Astrocyte (in vitro differentiated cells and primary cell): Measurements from ENCODE around the gene CRELD2. TPM values are rescaled to one million over a fixed set of nuclear protein-coding genes. Genes with fewer than 3 reads are reported as not detected.
A peak's percentile ranks its signal among the peaks of the same experiment; 100 is the strongest.

Source experiments
- DNase-seq: peaks from one replicate; pipeline ENCODE4 v3.0.0-alpha.2; 2010; ENCODE audit warnings: low read depth
- FAIRE-seq: peaks from 2 replicates; lab custom pipeline; 2011; peaks lifted over from hg19 to GRCh38; lab: Jason Lieb, UNC
- H2AFZ ChIP-seq: 2 replicates; pipeline ENCODE4 v1.6.0; 2012; ENCODE audit warnings: low read depth, low read length, inconsistent platforms
- H3K27ac ChIP-seq: 2 replicates; pipeline ENCODE4 v1.5.1; 2011; ENCODE audit warnings: low read depth, low read length, inconsistent platforms
- H3K27me3 ChIP-seq: 2 replicates; pipeline ENCODE4 v1.6.0; 2011; ENCODE audit warnings: low read length, inconsistent platforms; ENCODE audit not compliant: insufficient read depth
- H3K36me3 ChIP-seq: 2 replicates; pipeline ENCODE4 v1.5.1; 2011; ENCODE audit warnings: low read length, inconsistent platforms; ENCODE audit not compliant: insufficient read depth
- H3K4me1 ChIP-seq: 2 replicates; pipeline ENCODE4 v1.5.1; 2011; ENCODE audit warnings: low read length, inconsistent platforms; ENCODE audit not compliant: insufficient read depth
- H3K4me2 ChIP-seq: 2 replicates; pipeline ENCODE4 v1.6.0; 2012; ENCODE audit warnings: low read length, inconsistent platforms
- H3K4me3 ChIP-seq: 2 replicates; pipeline ENCODE4 v1.5.1; 2011; ENCODE audit warnings: low read depth, mild to moderate bottlenecking, low read length, inconsistent platforms; ENCODE audit not compliant: insufficient read depth
- H3K79me2 ChIP-seq: 2 replicates; pipeline ENCODE4 v1.6.0; 2012; ENCODE audit warnings: mild to moderate bottlenecking, low read length, inconsistent platforms; ENCODE audit not compliant: insufficient read depth
- H3K9ac ChIP-seq: 2 replicates; pipeline ENCODE4 v1.6.0; 2012; ENCODE audit warnings: mild to moderate bottlenecking, low read length, inconsistent platforms
- H3K9me3 ChIP-seq: 2 replicates; pipeline ENCODE4 v1.5.1; 2012; ENCODE audit warnings: low read depth, mild to moderate bottlenecking, low read length, inconsistent platforms; ENCODE audit not compliant: insufficient read depth
- H4K20me1 ChIP-seq: 2 replicates; pipeline ENCODE4 v1.6.0; 2012; ENCODE audit warnings: low read length, inconsistent platforms; ENCODE audit not compliant: insufficient read depth
- H3K27ac Mint-ChIP-seq: one replicate; pipeline ENCODE4 v1.8.0; 2021; ENCODE audit warnings: mild to moderate bottlenecking, mixed read lengths; ENCODE audit not compliant: unreplicated experiment
- H3K27me3 Mint-ChIP-seq: one replicate; pipeline ENCODE4 v1.8.0; 2021; ENCODE audit warnings: low read depth, mixed read lengths; ENCODE audit not compliant: unreplicated experiment
- H3K36me3 Mint-ChIP-seq: one replicate; pipeline ENCODE4 v1.8.0; 2021; ENCODE audit warnings: low read depth, mixed read lengths; ENCODE audit not compliant: unreplicated experiment
- H3K4me1 Mint-ChIP-seq: one replicate; pipeline ENCODE4 v1.8.0; 2021; ENCODE audit warnings: low read depth, mixed read lengths; ENCODE audit not compliant: unreplicated experiment
- H3K4me3 Mint-ChIP-seq: one replicate; pipeline ENCODE4 v1.8.0; 2021; ENCODE audit warnings: mild to moderate bottlenecking, moderate library complexity, mixed read lengths; ENCODE audit not compliant: unreplicated experiment
- H3K9me3 Mint-ChIP-seq: one replicate; pipeline ENCODE4 v1.8.0; 2021; ENCODE audit warnings: mild to moderate bottlenecking, mixed read lengths; ENCODE audit not compliant: unreplicated experiment
- EZH2 ChIP-seq: IDR thresholded peaks from 2 replicates; pipeline ENCODE4 v1.6.1; 2012; ENCODE audit warnings: mild to moderate bottlenecking, low read length, inconsistent platforms; ENCODE audit not compliant: insufficient read depth
- total RNA-seq: library from RNA; stranded (reverse); gene quantifications from 2 replicates; pipeline ENCODE4 v1.2.1, GENCODE V29; 2021
- TF ChIP-seq, protein P1 (sequence below): IDR thresholded peaks from 2 replicates; pipeline ENCODE4 v1.5.1; 2011; ENCODE audit warnings: low read depth, mild to moderate bottlenecking, inconsistent platforms, low read length, moderate library complexity; ENCODE audit not compliant: insufficient read depth

Gene CRELD2
- total RNA-seq, 1 donor from 2014 or later: 49.6 TPM

DNA sequence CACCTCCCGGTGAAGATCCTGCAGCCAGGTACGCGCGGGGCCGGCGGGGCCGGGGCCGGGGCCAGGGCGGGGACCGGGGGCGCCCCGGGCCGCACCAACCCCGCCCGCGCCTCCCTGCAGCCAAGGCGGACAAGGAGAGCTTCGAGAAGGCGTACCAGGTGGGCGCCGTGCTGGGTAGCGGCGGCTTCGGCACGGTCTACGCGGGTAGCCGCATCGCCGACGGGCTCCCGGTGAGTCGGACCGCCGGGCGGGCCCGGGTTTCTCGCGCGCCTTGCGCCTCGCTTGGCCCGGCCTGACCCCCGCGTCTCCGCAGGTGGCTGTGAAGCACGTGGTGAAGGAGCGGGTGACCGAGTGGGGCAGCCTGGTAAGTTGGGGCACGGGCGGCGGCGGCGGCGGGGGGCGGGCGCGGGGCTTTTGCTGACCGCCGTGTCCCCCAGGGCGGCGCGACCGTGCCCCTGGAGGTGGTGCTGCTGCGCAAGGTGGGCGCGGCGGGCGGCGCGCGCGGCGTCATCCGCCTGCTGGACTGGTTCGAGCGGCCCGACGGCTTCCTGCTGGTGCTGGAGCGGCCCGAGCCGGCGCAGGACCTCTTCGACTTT is 42.7 kb downstream of the CRELD2 start:
- Histone ChIP-seq H4K20me1 (peaks cover 37% of the 10 kb centered on the region), H3K4me2 (peak overlapping the region; percentile 85), H3K79me2 (peaks cover 38% of the 10 kb centered on the region), H3K4me1 (peaks cover 31% of the 10 kb centered on the region), H3K36me3 (peaks cover 2% of the 10 kb centered on the region), H3K9ac (peak overlapping the region; percentile 87), H3K9me3 (no peaks in the 10 kb centered on the region), H3K4me3 (peak overlapping the region; percentile 75), H3K27me3 (no peaks in the 10 kb centered on the region), H3K27ac (peak overlapping the region; percentile 83), H2AFZ (no peak overlapping the region)
- DNase-seq (peak; percentile 45), FAIRE-seq (no peak)
- TF ChIP-seq, protein P1, sequence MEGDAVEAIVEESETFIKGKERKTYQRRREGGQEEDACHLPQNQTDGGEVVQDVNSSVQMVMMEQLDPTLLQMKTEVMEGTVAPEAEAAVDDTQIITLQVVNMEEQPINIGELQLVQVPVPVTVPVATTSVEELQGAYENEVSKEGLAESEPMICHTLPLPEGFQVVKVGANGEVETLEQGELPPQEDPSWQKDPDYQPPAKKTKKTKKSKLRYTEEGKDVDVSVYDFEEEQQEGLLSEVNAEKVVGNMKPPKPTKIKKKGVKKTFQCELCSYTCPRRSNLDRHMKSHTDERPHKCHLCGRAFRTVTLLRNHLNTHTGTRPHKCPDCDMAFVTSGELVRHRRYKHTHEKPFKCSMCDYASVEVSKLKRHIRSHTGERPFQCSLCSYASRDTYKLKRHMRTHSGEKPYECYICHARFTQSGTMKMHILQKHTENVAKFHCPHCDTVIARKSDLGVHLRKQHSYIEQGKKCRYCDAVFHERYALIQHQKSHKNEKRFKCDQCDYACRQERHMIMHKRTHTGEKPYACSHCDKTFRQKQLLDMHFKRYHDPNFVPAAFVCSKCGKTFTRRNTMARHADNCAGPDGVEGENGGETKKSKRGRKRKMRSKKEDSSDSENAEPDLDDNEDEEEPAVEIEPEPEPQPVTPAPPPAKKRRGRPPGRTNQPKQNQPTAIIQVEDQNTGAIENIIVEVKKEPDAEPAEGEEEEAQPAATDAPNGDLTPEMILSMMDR: no peak
- no peak for TF ChIP-seq EZH2
- H3K27me3 Mint-ChIP-seq: peaks cover 4% of the 10 kb centered on the region
- no peak overlapping the region for H3K27ac Mint-ChIP-seq
- peaks cover 4% of the 10 kb centered on the region for H3K36me3 Mint-ChIP-seq
- no peaks in the 10 kb centered on the region for H3K9me3 Mint-ChIP-seq
- peak overlapping the region; percentile 85 for H3K4me3 Mint-ChIP-seq
- peaks cover 3% of the 10 kb centered on the region for H3K4me1 Mint-ChIP-seq

DNA sequence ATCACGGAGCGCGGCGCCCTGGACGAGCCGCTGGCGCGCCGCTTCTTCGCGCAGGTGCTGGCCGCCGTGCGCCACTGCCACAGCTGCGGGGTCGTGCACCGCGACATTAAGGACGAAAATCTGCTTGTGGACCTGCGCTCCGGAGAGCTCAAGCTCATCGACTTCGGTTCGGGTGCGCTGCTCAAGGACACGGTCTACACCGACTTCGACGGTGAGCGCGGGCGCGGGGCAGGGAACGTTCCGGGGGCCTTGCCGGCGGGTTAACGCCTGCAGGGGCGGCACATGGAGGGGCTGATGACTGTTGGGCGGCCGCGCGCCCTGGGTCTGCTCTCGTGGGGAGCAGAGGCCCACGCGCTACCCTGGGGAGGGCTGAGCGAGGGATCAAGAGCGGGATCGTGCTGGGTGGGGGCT is 43.2 kb downstream of the CRELD2 start:
- Mint-ChIP-seq H3K9me3 (no peaks in the 10 kb centered on the region), H3K4me3 (peak overlapping the region; percentile 85), H3K4me1 (peaks cover 3% of the 10 kb centered on the region), H3K36me3 (peaks cover 4% of the 10 kb centered on the region), H3K27ac (no peak overlapping the region), H3K27me3 (peaks cover 4% of the 10 kb centered on the region)
- peaks cover 41% of the 10 kb centered on the region for H4K20me1 ChIP-seq
- DNase-seq (peak; percentile 35), FAIRE-seq (no peak)
- TF ChIP-seq, protein P1: no peak
- no peak for TF ChIP-seq EZH2
- H3K4me1 ChIP-seq: peaks cover 31% of the 10 kb centered on the region
- H3K9ac ChIP-seq: peak overlapping the region; percentile 87
- peaks cover 38% of the 10 kb centered on the region for H3K79me2 ChIP-seq
- H3K36me3 ChIP-seq: peaks cover 2% of the 10 kb centered on the region
- no peak overlapping the region for H2AFZ ChIP-seq
- H3K27me3 ChIP-seq: no peaks in the 10 kb centered on the region
- peak overlapping the region; percentile 56 for H3K27ac ChIP-seq
- peak overlapping the region; percentile 75 for H3K4me3 ChIP-seq
- H3K4me2 ChIP-seq: peak overlapping the region; percentile 85
- H3K9me3 ChIP-seq: no peaks in the 10 kb centered on the region
